ENCODE measurements around the gene GIT2. TPM values are rescaled to one million over a fixed set of nuclear protein-coding genes. Genes with fewer than 3 reads are reported as not detected.

The GIT2 gene
- total and polyA plus RNA-seq, 2 of the 8 experiments (the other 6 are each of a cell fraction or from before 2014, with no cell fraction given) = 9.6 to 20.7 TPM

- TF ChIP-seq BRCA1 (IDR thresholded peaks at IDR 0.05; ENCODE audit: low read depth, low read length) = no peak
- TF ChIP-seq SIN3A (conservative IDR thresholded peaks at IDR 0.05 in 1 of 2, IDR thresholded peaks at IDR 0.05 in 1 of 2; ENCODE audit: low read depth in 1 of 2, low read length in 2 of 2) = peak in 1 of 2 experiments; percentile 68; a peak in 2 of 4 replicates
- peak; percentile 44 for TF ChIP-seq EZH2 (IDR thresholded peaks at IDR 0.05; ENCODE audit: low read depth, low read length, severe bottlenecking)
- no peak for TF ChIP-seq CBX5 (IDR thresholded peaks at IDR 0.05; ENCODE audit: low read depth, low read length)
- TF ChIP-seq BCL11A (IDR thresholded peaks at IDR 0.05; ENCODE audit: low read depth in 2 of 2, low read length in 2 of 2) = no peak
- no peak for TF ChIP-seq NANOG (IDR thresholded peaks at IDR 0.05; ENCODE audit: insufficient read depth, low read depth, low read length, poor library complexity, severe bottlenecking)
- no peak for TF ChIP-seq KDM5A (IDR thresholded peaks at IDR 0.05; ENCODE audit: low read length)
- TF ChIP-seq JUND (IDR thresholded peaks at IDR 0.05; ENCODE audit: low read length) = no peak
- TF ChIP-seq ATF2 (IDR thresholded peaks at IDR 0.05; ENCODE audit: low read length) = no peak
- TF ChIP-seq GTF2F1 (IDR thresholded peaks at IDR 0.05; ENCODE audit: borderline replicate concordance, low read depth, low read length) = no peak
- peak; percentile 63 for TF ChIP-seq TBP (IDR thresholded peaks at IDR 0.05; ENCODE audit: low read depth, low read length)
- no peak for TF ChIP-seq CHD2 (IDR thresholded peaks at IDR 0.05; ENCODE audit: low read length)
- peak; percentile 46 for TF ChIP-seq KDM4A (IDR thresholded peaks at IDR 0.05; ENCODE audit: low read depth, low read length, severe bottlenecking)
- TF ChIP-seq SP4 (IDR thresholded peaks at IDR 0.05; ENCODE audit: low read length) = 0 out of 2 replicates have a peak, but pooled peaks have one; percentile 37
- peak; percentile 37; the same call in 1 of the 2 replicates for TF ChIP-seq TAF1 (IDR thresholded peaks at IDR 0.05; ENCODE audit: low read depth, low read length)
- TF ChIP-seq EGR1 (IDR thresholded peaks at IDR 0.05; ENCODE audit: borderline replicate concordance, low read depth, low read length) = no peak
- TF ChIP-seq ATF3 (IDR thresholded peaks at IDR 0.05; ENCODE audit: insufficient read depth, low read depth, low read length) = no peak
- TF ChIP-seq CTBP2 (IDR thresholded peaks at IDR 0.05; ENCODE audit: borderline replicate concordance, insufficient read depth, insufficient read length, low read length) = no peak
- no peak for TF ChIP-seq SAP30 (IDR thresholded peaks at IDR 0.05; ENCODE audit: insufficient read depth, insufficient replicate concordance, low read length)
- no peak for TF ChIP-seq GABPA (IDR thresholded peaks at IDR 0.05; ENCODE audit: borderline replicate concordance, insufficient read depth, low read length)
Observed at GRCh38 chr12:109899783-109900751, 96.1 kb downstream of the GIT2 start, which contains the start of gene TCHP (continued).
